Thymus (tissue), 14 donors: Measurements from ENCODE around the gene OR2H1. TPM values are rescaled to one million over a fixed set of nuclear protein-coding genes. Genes with fewer than 3 reads are reported as not detected.
"Not testable (repeated sequence)": the region's sequence is repeated elsewhere in the genome, so short reads cannot be mapped to it uniquely, and the experiment has no call there.

Experiments
- DNase-seq, 9 donors: peaks; one replicate each; pipeline ENCODE4 v3.0.0-alpha.2; 2013; ENCODE audit warnings: low spot score in 9 of 9, low read depth in 6 of 9, missing footprints in 1 of 9
- H3K27ac ChIP-seq, 2 donors: one replicate each; pipeline ENCODE4 v1.5.1; 2013; ENCODE audit warnings: control low read depth in 1 of 2, low read depth in 1 of 2, low read length in 1 of 2, mild to moderate bottlenecking in 1 of 2, moderate library complexity in 1 of 2
- H3K27me3 ChIP-seq, 2 donors: one replicate each; pipeline ENCODE4 v1.5.1; 2013; ENCODE audit warnings: low read length in 1 of 2; ENCODE audit not compliant: control insufficient read depth in 2 of 2, insufficient read depth in 1 of 2
- H3K36me3 ChIP-seq, 2 donors: one replicate each; pipeline ENCODE4 v1.5.1; 2013; ENCODE audit warnings: low read length in 1 of 2, mild to moderate bottlenecking in 1 of 2, moderate library complexity in 1 of 2; ENCODE audit not compliant: control insufficient read depth in 2 of 2, insufficient read depth in 2 of 2
- H3K4me1 ChIP-seq, 2 donors: one replicate each; pipeline ENCODE4 v1.5.1; 2013; ENCODE audit warnings: low read length in 2 of 2; ENCODE audit not compliant: control insufficient read depth in 2 of 2, insufficient read depth in 2 of 2
- H3K4me3 ChIP-seq, 2 donors: one replicate each; pipeline ENCODE4 v1.5.1; 2013; ENCODE audit warnings: low read length in 2 of 2, control low read depth in 1 of 2, mild to moderate bottlenecking in 1 of 2
- H3K9me3 ChIP-seq, 2 donors: one replicate each; pipeline ENCODE4 v1.5.1; 2013; ENCODE audit warnings: low read length in 1 of 2, mild to moderate bottlenecking in 1 of 2; ENCODE audit not compliant: control insufficient read depth in 2 of 2, insufficient read depth in 1 of 2
- WGBS: extraction: QIAGEN DNeasy Blood & Tissue Kit; methylation state at CpG from one replicate; pipeline ENCODE4 v1.1.7; 2013; 5-methylcytosine and 5-hydroxymethylcytosine counted together
- long read RNA-seq, 10 donors: transcript quantifications; one replicate each; lab custom pipeline, GENCODE V29; 2026
- polyA plus RNA-seq: library from polyadenylated mRNA; stranded (reverse); fragments of 200-250 nt; gene quantifications from one replicate; pipeline ENCODE4 v1.2.3, GENCODE V29; 2013
- total RNA-seq: library from RNA; stranded (reverse); fragments of 120-200 nt; gene quantifications from one replicate; pipeline ENCODE4 v1.2.4, GENCODE V29; 2013
- donor health status: healthy.

OR2H1 gene
- not detected for total RNA-seq
- polyA plus RNA-seq: 0.05 TPM
- long read RNA-seq, donor 1: 0 reads
- long read RNA-seq, donor 2: 0 reads
- long read RNA-seq, donor 3: 0 reads
- long read RNA-seq, donor 4: 0 reads
- long read RNA-seq, donor 5: 0 reads
- long read RNA-seq, donor 6: 0 reads
- long read RNA-seq, donor 7: 0 reads
- long read RNA-seq, donor 8: 0 reads
- long read RNA-seq, donor 9: 0 reads
- long read RNA-seq, donor 10: 0 reads

GRCh38 chr6:29456971-29457370, at the start of gene OR2H1, which contains the start of gene OR11A1:
Gene OR2H1 (plus strand): TSS chr6:29457155. CDS start chr6:29461770, 4,615 bp downstream.
Gene OR11A1 (minus strand): TSS chr6:29457071. CDS start chr6:29427641, 29,430 bp downstream.
- H3K4me1 ChIP-seq: no peaks in the 10 kb centered on the region
- no peak within 1 kb of the TSS for H3K4me3 ChIP-seq
- H3K36me3 ChIP-seq: no peaks in the 10 kb centered on the region
- DNase-seq: no peak
- no peak within 1 kb of the TSS for H3K27ac ChIP-seq
- 86% methylated on average over 2 of the region's 2 CpGs for WGBS
- H3K27me3 ChIP-seq: no peaks in the 10 kb centered on the region
- H3K9me3 ChIP-seq: no peaks in the 10 kb centered on the region

GRCh38 chr6:29414588-29414987, 42.4 kb upstream of the OR2H1 start, which contains the start of gene OR12D1:
Gene OR12D1 (plus strand): TSS chr6:29414928.
- H3K4me3 ChIP-seq: no peak within 1 kb of the TSS
- no peaks in the 10 kb centered on the region for H3K36me3 ChIP-seq
- DNase-seq: peak in 1 of 9 donors; percentile 2
- no peaks in the 10 kb centered on the region for H3K27me3 ChIP-seq
- H3K27ac ChIP-seq: peak within 1 kb of the TSS in 1 of 2 donors; percentile 46
- H3K4me1 ChIP-seq: no peaks in the 10 kb centered on the region
- H3K9me3 ChIP-seq: peaks cover 0 to 6% of the 10 kb centered on the region in 2 donors

GRCh38 chr6:29419516-29419915, 37.4 kb upstream of the OR2H1 start:
- H3K4me3 ChIP-seq: no peak overlapping the region
- 92% methylated on average over 3 of the region's 3 CpGs for WGBS
- no peak for DNase-seq
- H3K27ac ChIP-seq: no peak overlapping the region
- no peaks in the 10 kb centered on the region for H3K4me1 ChIP-seq
- H3K27me3 ChIP-seq: no peaks in the 10 kb centered on the region
- no peaks in the 10 kb centered on the region for H3K36me3 ChIP-seq
- no peaks in the 10 kb centered on the region for H3K9me3 ChIP-seq

GRCh38 chr6:29424168-29424567, 32.8 kb upstream of the OR2H1 start:
- 97% methylated on average over 2 of the region's 2 CpGs for WGBS
- H3K4me1 ChIP-seq: no peaks in the 10 kb centered on the region
- no peak overlapping the region for H3K4me3 ChIP-seq
- H3K36me3 ChIP-seq: no peaks in the 10 kb centered on the region
- no peak overlapping the region for H3K27ac ChIP-seq
- DNase-seq: no peak
- no peaks in the 10 kb centered on the region for H3K9me3 ChIP-seq
- H3K27me3 ChIP-seq: no peaks in the 10 kb centered on the region

- no peaks in the 10 kb centered on the region for H3K27me3 ChIP-seq
- H3K4me1 ChIP-seq: no peaks in the 10 kb centered on the region
- no peak for DNase-seq
- no peak overlapping the region for H3K27ac ChIP-seq
- 16% methylated on average over 2 of the region's 2 CpGs for WGBS
- no peaks in the 10 kb centered on the region for H3K9me3 ChIP-seq
- no peaks in the 10 kb centered on the region for H3K36me3 ChIP-seq
- H3K4me3 ChIP-seq: no peak overlapping the region
These were observed 32.4 kb upstream of the OR2H1 start for GRCh38 chr6:29424575-29424974.

GRCh38 chr6:29425075-29425474, 31.9 kb upstream of the OR2H1 start:
- H3K27me3 ChIP-seq: no peaks in the 10 kb centered on the region
- no peaks in the 10 kb centered on the region for H3K4me1 ChIP-seq
- no peaks in the 10 kb centered on the region for H3K9me3 ChIP-seq
- WGBS: 89% methylated on average over 1 of the region's 1 CpG
- no peak overlapping the region for H3K27ac ChIP-seq
- DNase-seq: no peak
- H3K36me3 ChIP-seq: no peaks in the 10 kb centered on the region
- H3K4me3 ChIP-seq: no peak overlapping the region

GRCh38 chr6:29426654-29427053, 30.3 kb upstream of the OR2H1 start:
- DNase-seq: no peak
- H3K27me3 ChIP-seq: no peaks in the 10 kb centered on the region
- H3K4me3 ChIP-seq: no peak overlapping the region
- no peaks in the 10 kb centered on the region for H3K4me1 ChIP-seq
- WGBS: 97% methylated on average over 3 of the region's 3 CpGs
- H3K36me3 ChIP-seq: no peaks in the 10 kb centered on the region
- H3K9me3 ChIP-seq: no peaks in the 10 kb centered on the region
- no peak overlapping the region for H3K27ac ChIP-seq

- 68% methylated on average over 18 of the region's 18 CpGs for WGBS
- not testable (repeated sequence) for H3K36me3 ChIP-seq, H3K4me1 ChIP-seq, DNase-seq, H3K27me3 ChIP-seq, H3K27ac ChIP-seq, H3K4me3 ChIP-seq, H3K9me3 ChIP-seq
These were observed 20.2 kb upstream of the OR2H1 start for GRCh38 chr6:29436730-29437129.

- peaks cover 0 to 2% of the 10 kb centered on the region in 2 donors for H3K27me3 ChIP-seq
- no peak within 1 kb of the TSS for H3K27ac ChIP-seq
- no peaks in the 10 kb centered on the region for H3K36me3 ChIP-seq
- peaks cover 0 to 1% of the 10 kb centered on the region in 2 donors for H3K9me3 ChIP-seq
- no peak within 1 kb of the TSS for H3K4me3 ChIP-seq
- no peak for DNase-seq
- no peaks in the 10 kb centered on the region for H3K4me1 ChIP-seq
These were observed 17.9 kb upstream of the OR2H1 start, which contains the start of gene OR10C1 for GRCh38 chr6:29439006-29439405. Gene OR10C1 (plus strand): TSS chr6:29439306. CDS start chr6:29440016, 710 bp downstream.
